Thymus (tissue), 11 donors: ENCODE measurements around the gene CROCC2. TPM values are rescaled to one million over a fixed set of nuclear protein-coding genes. Genes with fewer than 3 reads are reported as not detected.

Source experiments
- DNase-seq, 9 donors: peaks; one replicate each; pipeline ENCODE4 v3.0.0-alpha.2; 2013; ENCODE audit warnings: low spot score in 9 of 9, low read depth in 6 of 9, missing footprints in 1 of 9
- H3K27ac ChIP-seq, 2 donors: one replicate each; pipeline ENCODE4 v1.5.1; 2013; ENCODE audit warnings: control low read depth in 1 of 2, low read depth in 1 of 2, low read length in 1 of 2, mild to moderate bottlenecking in 1 of 2, moderate library complexity in 1 of 2
- H3K27me3 ChIP-seq, 2 donors: one replicate each; pipeline ENCODE4 v1.5.1; 2013; ENCODE audit warnings: low read length in 1 of 2; ENCODE audit not compliant: control insufficient read depth in 2 of 2, insufficient read depth in 1 of 2
- H3K36me3 ChIP-seq, 2 donors: one replicate each; pipeline ENCODE4 v1.5.1; 2013; ENCODE audit warnings: low read length in 1 of 2, mild to moderate bottlenecking in 1 of 2, moderate library complexity in 1 of 2; ENCODE audit not compliant: control insufficient read depth in 2 of 2, insufficient read depth in 2 of 2
- H3K4me1 ChIP-seq, 2 donors: one replicate each; pipeline ENCODE4 v1.5.1; 2013; ENCODE audit warnings: low read length in 2 of 2; ENCODE audit not compliant: control insufficient read depth in 2 of 2, insufficient read depth in 2 of 2
- H3K4me3 ChIP-seq, 2 donors: one replicate each; pipeline ENCODE4 v1.5.1; 2013; ENCODE audit warnings: low read length in 2 of 2, control low read depth in 1 of 2, mild to moderate bottlenecking in 1 of 2
- H3K9me3 ChIP-seq, 2 donors: one replicate each; pipeline ENCODE4 v1.5.1; 2013; ENCODE audit warnings: low read length in 1 of 2, mild to moderate bottlenecking in 1 of 2; ENCODE audit not compliant: control insufficient read depth in 2 of 2, insufficient read depth in 1 of 2
- WGBS: extraction: QIAGEN DNeasy Blood & Tissue Kit; methylation state at CpG from one replicate; pipeline ENCODE4 v1.1.7; 2013; 5-methylcytosine and 5-hydroxymethylcytosine counted together
- polyA plus RNA-seq: library from polyadenylated mRNA; stranded (reverse); fragments of 200-250 nt; gene quantifications from one replicate; pipeline ENCODE4 v1.2.3, GENCODE V29; 2013
- total RNA-seq: library from RNA; stranded (reverse); fragments of 120-200 nt; gene quantifications from one replicate; pipeline ENCODE4 v1.2.4, GENCODE V29; 2013
- donor health status: healthy.

Gene CROCC2
- total and polyA plus RNA-seq, 2 donors: 0.02 TPM; not detected in 1

GRCh38 chr2:240931319-240931949, 25.3 kb downstream of the CROCC2 start:
- Histone ChIP-seq H3K27ac (no peak overlapping the region), H3K4me1 (no peaks in the 10 kb centered on the region), H3K36me3 (no peaks in the 10 kb centered on the region), H3K4me3 (no peak overlapping the region), H3K9me3 (no peaks in the 10 kb centered on the region), H3K27me3 (no peaks in the 10 kb centered on the region)
- DNase-seq: no peak
- 85% methylated on average over 11 of the region's 11 CpGs for WGBS

GRCh38 chr2:240932001-240932723, 26.0 kb downstream of the CROCC2 start:
- 92% methylated on average over 21 of the region's 21 CpGs for WGBS
- no peaks in the 10 kb centered on the region for H3K27me3 ChIP-seq
- H3K4me3 ChIP-seq: no peak overlapping the region
- H3K4me1 ChIP-seq: no peaks in the 10 kb centered on the region
- no peaks in the 10 kb centered on the region for H3K9me3 ChIP-seq
- H3K36me3 ChIP-seq: no peaks in the 10 kb centered on the region
- H3K27ac ChIP-seq: no peak overlapping the region
- no peak for DNase-seq

GRCh38 chr2:240932724-240933047, 26.6 kb downstream of the CROCC2 start:
- H3K27me3 ChIP-seq: no peaks in the 10 kb centered on the region
- no peaks in the 10 kb centered on the region for H3K36me3 ChIP-seq
- WGBS: 95% methylated on average over 11 of the region's 11 CpGs
- no peaks in the 10 kb centered on the region for H3K4me1 ChIP-seq
- DNase-seq: no peak
- no peak overlapping the region for H3K4me3 ChIP-seq
- H3K9me3 ChIP-seq: no peaks in the 10 kb centered on the region
- H3K27ac ChIP-seq: no peak overlapping the region

- Histone ChIP-seq H3K36me3 (no peaks in the 10 kb centered on the region), H3K4me3 (no peak overlapping the region), H3K27ac (no peak overlapping the region), H3K4me1 (no peaks in the 10 kb centered on the region), H3K27me3 (no peaks in the 10 kb centered on the region), H3K9me3 (no peaks in the 10 kb centered on the region)
- 94% methylated on average over 30 of the region's 30 CpGs for WGBS
- no peak for DNase-seq
These were observed 27.2 kb downstream of the CROCC2 start for GRCh38 chr2:240933048-240933965.

DNA sequence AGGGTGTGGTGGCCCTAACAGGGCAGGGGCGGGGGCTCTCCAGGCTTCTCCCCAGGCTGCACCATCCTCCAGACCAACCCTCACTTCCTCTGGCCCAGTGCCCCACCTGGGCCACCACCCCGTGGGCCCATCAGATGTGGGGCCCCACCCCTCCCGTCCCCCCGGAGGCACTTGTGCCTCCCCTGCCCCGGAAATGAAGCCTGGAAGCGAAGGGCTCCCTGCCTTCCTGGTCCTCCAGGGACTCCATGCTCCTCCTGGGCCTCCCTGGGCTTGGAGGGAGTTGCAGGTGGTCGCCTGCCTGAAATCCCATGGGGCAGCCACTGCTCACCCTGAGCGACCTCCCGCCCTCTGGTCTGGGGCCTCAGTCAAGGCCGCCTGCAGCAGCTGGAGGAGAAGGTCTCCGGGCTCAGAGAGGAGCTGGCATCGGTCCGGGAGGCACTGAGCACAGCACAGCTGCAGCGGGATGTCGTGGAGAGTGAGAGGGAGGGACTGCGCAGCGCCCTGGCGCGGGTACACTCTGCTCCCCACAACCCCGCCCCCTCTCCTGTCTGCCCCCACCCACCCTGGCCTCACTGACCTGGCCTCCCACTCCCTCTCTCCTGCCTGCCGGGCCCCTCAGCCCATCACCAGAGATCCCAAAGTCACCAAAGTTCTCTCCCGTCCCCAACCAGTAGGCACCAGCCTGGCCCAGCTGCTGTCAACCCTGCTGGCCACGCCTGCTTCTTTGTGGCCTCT, 28.0 kb downstream of the CROCC2 start:
- no peaks in the 10 kb centered on the region for H3K9me3 ChIP-seq
- no peak for DNase-seq
- no peaks in the 10 kb centered on the region for H3K27me3 ChIP-seq
- WGBS: 89% methylated on average over 23 of the region's 23 CpGs
- no peak overlapping the region for H3K27ac ChIP-seq
- H3K4me1 ChIP-seq: no peaks in the 10 kb centered on the region
- no peaks in the 10 kb centered on the region for H3K36me3 ChIP-seq
- no peak overlapping the region for H3K4me3 ChIP-seq

DNA sequence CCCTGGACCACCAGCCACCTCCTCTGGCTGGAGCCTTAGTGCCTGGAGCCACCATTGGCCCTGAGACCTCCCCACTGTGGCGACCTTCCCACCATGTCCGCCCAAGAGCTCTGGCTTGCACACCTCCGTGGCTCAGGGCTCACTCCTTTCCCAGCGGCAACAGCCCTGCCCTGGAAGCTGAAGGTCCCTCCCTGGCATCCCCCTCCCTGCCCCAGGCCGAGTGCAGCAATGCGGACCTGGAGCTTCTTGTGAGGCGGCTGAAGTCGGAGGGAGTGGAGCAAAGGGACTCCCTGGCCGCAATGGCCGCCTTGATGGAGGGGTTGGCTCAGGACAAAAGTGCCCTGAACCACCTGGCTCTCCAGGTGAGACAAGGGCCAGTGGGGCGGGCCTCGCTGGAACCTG, 28.6 kb downstream of the CROCC2 start:
- Histone ChIP-seq H3K27ac (no peak overlapping the region), H3K4me1 (no peaks in the 10 kb centered on the region), H3K27me3 (no peaks in the 10 kb centered on the region), H3K4me3 (no peak overlapping the region), H3K9me3 (no peaks in the 10 kb centered on the region), H3K36me3 (no peaks in the 10 kb centered on the region)
- 95% methylated on average over 12 of the region's 12 CpGs for WGBS
- no peak for DNase-seq

DNA sequence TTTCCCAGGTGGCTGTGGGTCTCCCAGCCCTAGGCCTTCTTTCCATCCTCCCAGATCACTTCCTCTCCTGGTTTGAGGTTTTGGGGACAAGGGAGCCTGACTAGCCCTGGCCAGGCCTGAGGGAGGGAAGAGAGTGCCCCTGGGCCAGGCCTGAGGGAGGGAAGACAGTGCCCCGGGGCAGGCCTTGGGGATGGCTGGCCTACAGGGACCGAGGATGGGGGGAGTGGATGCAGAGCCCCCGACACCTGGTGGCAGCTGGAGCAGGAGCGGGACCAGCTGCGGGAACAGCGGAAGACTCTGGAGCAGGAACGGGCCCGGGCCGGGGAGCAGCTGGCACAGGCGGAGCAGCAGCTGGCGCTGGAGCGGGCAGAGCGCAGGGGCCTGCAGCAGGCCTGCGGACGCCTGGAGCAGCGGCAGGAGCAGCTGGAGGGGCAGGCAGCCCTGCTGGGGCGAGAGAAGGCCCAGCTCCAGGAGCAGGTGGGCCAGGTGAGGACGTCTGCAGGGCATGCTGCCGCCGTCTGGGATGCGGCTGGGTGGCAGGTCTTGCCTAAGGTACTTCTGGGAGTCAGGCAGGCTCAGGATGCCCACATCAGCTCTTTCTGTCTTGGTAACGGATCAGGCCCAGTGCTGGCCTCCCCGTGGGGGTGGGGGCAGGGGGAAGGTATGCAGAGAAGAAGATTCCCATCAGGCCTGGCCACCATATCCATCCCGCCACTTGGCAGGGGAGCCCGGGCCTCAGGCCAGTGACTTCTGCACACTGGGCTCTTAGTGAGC, 29.2 kb downstream of the CROCC2 start:
- Histone ChIP-seq H3K36me3 (no peaks in the 10 kb centered on the region), H3K4me3 (no peak overlapping the region), H3K27me3 (no peaks in the 10 kb centered on the region), H3K27ac (no peak overlapping the region), H3K4me1 (no peaks in the 10 kb centered on the region), H3K9me3 (no peaks in the 10 kb centered on the region)
- 94% methylated on average over 25 of the region's 25 CpGs for WGBS
- DNase-seq: no peak

DNA sequence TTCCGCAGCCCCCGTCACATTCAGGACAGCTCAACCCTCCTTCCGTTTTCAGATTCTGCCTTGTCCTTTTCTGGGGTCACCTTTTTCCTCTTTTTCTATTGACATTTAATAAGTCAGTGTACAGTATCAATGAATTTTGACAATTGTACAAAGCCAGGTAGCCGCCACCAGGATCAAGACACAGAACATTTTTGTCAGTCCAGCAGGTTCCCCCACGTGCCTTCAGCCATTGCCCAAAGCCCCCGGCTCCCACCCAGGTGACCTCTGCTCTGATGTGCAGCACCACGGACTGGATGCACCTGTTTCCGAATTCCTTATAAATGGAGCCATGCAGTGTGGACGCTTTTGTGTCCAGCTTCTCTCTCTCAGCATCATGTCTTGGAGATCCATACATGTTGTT, 30.0 kb downstream of the CROCC2 start:
- Histone ChIP-seq H3K9me3 (no peaks in the 10 kb centered on the region), H3K4me1 (no peaks in the 10 kb centered on the region), H3K4me3 (no peak overlapping the region), H3K36me3 (no peaks in the 10 kb centered on the region), H3K27me3 (no peaks in the 10 kb centered on the region), H3K27ac (no peak overlapping the region)
- WGBS: 92% methylated on average over 9 of the region's 9 CpGs
- no peak for DNase-seq
